Keratinocyte (primary cell): ENCODE results near the gene HDAC10. TPM values are rescaled to one million over a fixed set of nuclear protein-coding genes. Genes with fewer than 3 reads are reported as not detected.

Source experiments
- DNase-seq: peaks from one replicate; pipeline ENCODE4 v3.0.0-alpha.2; 2011; ENCODE audit warnings: low read depth, missing footprints, low spot score
- FAIRE-seq: peaks from 2 replicates; lab custom pipeline; 2011; peaks lifted over from hg19 to GRCh38; lab: Jason Lieb, UNC
- H2AFZ ChIP-seq: 2 replicates; pipeline ENCODE4 v1.6.0; 2012; ENCODE audit warnings: low read length, control low read depth, inconsistent platforms; ENCODE audit not compliant: control insufficient read depth
- H3K27ac ChIP-seq: 2 replicates; pipeline ENCODE4 v1.5.1; 2011; ENCODE audit warnings: low read length; ENCODE audit not compliant: control insufficient read depth, insufficient read depth
- H3K27me3 ChIP-seq: 3 replicates; pipeline ENCODE4 v1.6.0; 2011; ENCODE audit warnings: low read length; ENCODE audit not compliant: control insufficient read depth, insufficient read depth; ENCODE audit errors: extremely low read depth
- H3K36me3 ChIP-seq, 2 experiments: 2 replicates in 1 of 2; 3 replicates in 1 of 2; pipeline ENCODE4 v1.5.1; 2011; ENCODE audit warnings: low read length in 2 of 2, mild to moderate bottlenecking in 1 of 2; ENCODE audit not compliant: control insufficient read depth in 2 of 2, insufficient read depth in 2 of 2; ENCODE audit errors: extremely low read depth in 1 of 2
- H3K4me1 ChIP-seq: 3 replicates; pipeline ENCODE4 v1.5.1; 2011; ENCODE audit warnings: low read length; ENCODE audit not compliant: control insufficient read depth, insufficient read depth; ENCODE audit errors: extremely low read depth
- H3K4me2 ChIP-seq: 3 replicates; pipeline ENCODE4 v1.6.0; 2011; ENCODE audit warnings: low read depth, low read length; ENCODE audit not compliant: control insufficient read depth, insufficient read depth; ENCODE audit errors: extremely low read depth
- H3K4me3 ChIP-seq, 3 experiments: fragments of 200-600 bp in 1 of 3; sonication (generic) in 1 of 3; 2 replicates in 2 of 3; 3 replicates in 1 of 3; pipeline ENCODE4 v1.5.1; 2011 to 2016; ENCODE audit warnings: low read length in 3 of 3, mild to moderate bottlenecking in 3 of 3, control low read depth in 2 of 3, inconsistent platforms in 1 of 3, low read depth in 1 of 3, mixed read lengths in 1 of 3, mixed run types in 1 of 3, moderate library complexity in 1 of 3; ENCODE audit not compliant: control insufficient read depth in 2 of 3, insufficient read depth in 2 of 3; ENCODE audit errors: extremely low read depth in 1 of 3
- H3K79me2 ChIP-seq: 2 replicates; pipeline ENCODE4 v1.6.0; 2012; ENCODE audit warnings: low read length; ENCODE audit not compliant: control insufficient read depth, insufficient read depth
- H3K9ac ChIP-seq: 3 replicates; pipeline ENCODE4 v1.6.0; 2011; ENCODE audit warnings: low read length; ENCODE audit not compliant: control insufficient read depth, insufficient read depth; ENCODE audit errors: extremely low read depth
- H3K9me1 ChIP-seq: 3 replicates; pipeline ENCODE4 v1.6.0; 2011; ENCODE audit warnings: low read length; ENCODE audit not compliant: control insufficient read depth, insufficient read depth; ENCODE audit errors: extremely low read depth
- H3K9me3 ChIP-seq: 2 replicates; pipeline ENCODE4 v1.5.1; 2012; ENCODE audit warnings: low read depth, low read length; ENCODE audit not compliant: control insufficient read depth
- H4K20me1 ChIP-seq: 3 replicates; pipeline ENCODE4 v1.6.0; 2011; ENCODE audit warnings: low read length; ENCODE audit not compliant: control insufficient read depth, insufficient read depth; ENCODE audit errors: extremely low read depth
- EZH2 ChIP-seq: IDR thresholded peaks from one replicate; pipeline ENCODE4 v1.6.1; 2012; ENCODE audit warnings: inconsistent platforms, mild to moderate bottlenecking, low read length, moderate library complexity
- dilution Hi-C: fragments of 300-500 bp; cut with MboI; formaldehyde crosslinking; loops from one replicate; pipeline ENCODE4 v1.7.0; 2020; ENCODE audit warnings: low sequenced_read_pairs; ENCODE audit not compliant: extremely low pct_ligation_motif_present
- polyA plus RNA-seq, 5 experiments: library from polyadenylated mRNA; depleted of rRNA in 3 of 5; stranded (reverse) in 3 of 5; stranded (forward) in 1 of 5; unstranded in 1 of 5; fragments of >200 nt; gene quantifications; 1 replicate in 1 of 5; 2 replicates in 3 of 5; 3 replicates in 1 of 5; pipeline versions ENCODE4 v1.2.1 to v1.2.3, GENCODE V29; 2011 to 2012; ENCODE audit warnings: missing spikeins in 2 of 5, low read depth in 1 of 5, low replicate concordance in 1 of 5
- TF ChIP-seq, protein P1 (sequence below), 3 experiments: IDR thresholded peaks in 1 of 3; conservative IDR thresholded peaks in 1 of 3; optimal IDR thresholded peaks in 1 of 3; 2 replicates in 2 of 3; 3 replicates in 1 of 3; pipeline versions ENCODE3 to v1.5.1; 2011; ENCODE audit warnings: low read length in 3 of 3, mild to moderate bottlenecking in 3 of 3, moderate library complexity in 2 of 3, control low read depth in 1 of 3, inconsistent platforms in 1 of 3; ENCODE audit not compliant: insufficient read depth in 2 of 3; ENCODE audit errors: extremely low read depth in 1 of 3

Gene HDAC10
- polyA plus RNA-seq, 1 donor (not counting 4 experiments of a cell fraction or from before 2014, with no cell fraction given) = 4.7 TPM

DNA sequence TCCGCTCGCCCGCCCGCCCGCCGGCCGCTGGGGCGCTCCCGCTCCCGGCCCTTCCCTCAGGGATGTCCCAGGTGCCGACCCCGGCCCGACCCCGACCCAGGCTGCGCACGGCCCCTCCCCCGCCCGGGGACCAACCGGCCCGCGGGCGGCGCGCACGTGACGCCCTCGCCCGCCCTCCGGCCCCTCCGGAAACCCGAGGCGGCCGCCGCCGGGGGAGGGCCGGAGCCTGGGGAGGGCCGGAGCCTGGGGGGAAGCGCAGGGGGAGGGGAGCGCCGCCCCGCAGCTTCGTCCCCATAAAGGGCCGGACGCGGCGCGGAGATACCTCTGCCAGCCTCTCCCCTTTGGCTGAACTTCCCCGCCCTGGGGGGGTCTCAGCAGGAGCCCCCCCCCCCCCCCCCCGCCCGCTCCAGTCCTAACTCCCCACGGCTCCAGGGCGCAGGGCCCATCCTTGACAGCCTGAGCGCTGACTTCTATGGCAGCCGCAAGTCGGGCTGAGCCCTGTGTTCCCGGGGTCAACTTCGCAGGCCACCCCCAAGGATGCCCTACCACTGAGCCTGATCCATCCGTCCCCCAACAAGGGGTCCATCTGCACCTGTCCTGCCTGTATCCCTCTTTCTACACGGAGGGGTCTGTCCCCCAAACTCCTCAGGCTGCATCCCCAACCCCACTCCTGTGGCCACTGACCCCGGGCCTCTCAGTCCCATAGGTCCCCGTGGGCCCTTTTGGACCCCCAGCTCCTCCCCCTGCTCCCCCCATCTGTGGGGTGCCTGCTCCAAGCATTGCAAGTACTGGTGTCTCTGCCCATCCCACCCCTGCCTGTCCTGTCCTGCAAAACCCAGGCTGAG is 10.8 kb upstream of the HDAC10 start, which contains the start of gene MAPK12:
Gene MAPK12 (minus strand): TSS at position 69 of the 845 bp plus-strand sequence. CDS start 174 bp downstream, outside the sequence.
- Histone ChIP-seq H3K27ac (no peak within 1 kb of the TSS), H2AFZ (peak within 1 kb of the TSS; percentile 53), H3K4me3 (peak within 1 kb of the TSS; percentile 29 to 57 (median 42)), H3K36me3 (peaks cover 0 to 2% of the 10 kb centered on the region in 2 experiments), H4K20me1 (no peaks in the 10 kb centered on the region), H3K27me3 (no peaks in the 10 kb centered on the region), H3K9me1 (no peaks in the 10 kb centered on the region), H3K4me1 (peaks cover 14% of the 10 kb centered on the region), H3K9ac (peak within 1 kb of the TSS; percentile 62), H3K9me3 (no peaks in the 10 kb centered on the region), H3K4me2 (peak within 1 kb of the TSS; percentile 63), H3K79me2 (no peaks in the 10 kb centered on the region)
- FAIRE-seq (no peak), DNase-seq (no peak)
- dilution Hi-C loops = no loop called here
- TF ChIP-seq EZH2 = no peak
- TF ChIP-seq, protein P1, sequence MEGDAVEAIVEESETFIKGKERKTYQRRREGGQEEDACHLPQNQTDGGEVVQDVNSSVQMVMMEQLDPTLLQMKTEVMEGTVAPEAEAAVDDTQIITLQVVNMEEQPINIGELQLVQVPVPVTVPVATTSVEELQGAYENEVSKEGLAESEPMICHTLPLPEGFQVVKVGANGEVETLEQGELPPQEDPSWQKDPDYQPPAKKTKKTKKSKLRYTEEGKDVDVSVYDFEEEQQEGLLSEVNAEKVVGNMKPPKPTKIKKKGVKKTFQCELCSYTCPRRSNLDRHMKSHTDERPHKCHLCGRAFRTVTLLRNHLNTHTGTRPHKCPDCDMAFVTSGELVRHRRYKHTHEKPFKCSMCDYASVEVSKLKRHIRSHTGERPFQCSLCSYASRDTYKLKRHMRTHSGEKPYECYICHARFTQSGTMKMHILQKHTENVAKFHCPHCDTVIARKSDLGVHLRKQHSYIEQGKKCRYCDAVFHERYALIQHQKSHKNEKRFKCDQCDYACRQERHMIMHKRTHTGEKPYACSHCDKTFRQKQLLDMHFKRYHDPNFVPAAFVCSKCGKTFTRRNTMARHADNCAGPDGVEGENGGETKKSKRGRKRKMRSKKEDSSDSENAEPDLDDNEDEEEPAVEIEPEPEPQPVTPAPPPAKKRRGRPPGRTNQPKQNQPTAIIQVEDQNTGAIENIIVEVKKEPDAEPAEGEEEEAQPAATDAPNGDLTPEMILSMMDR (optimal IDR thresholded peaks at IDR 0.05 in 1 of 3, IDR thresholded peaks at IDR 0.05 in 1 of 3, conservative IDR thresholded peaks at IDR 0.05 in 1 of 3; ENCODE audit: extremely low read depth in 1 of 3, insufficient read depth in 2 of 3, low read length in 3 of 3) = no peak

DNA sequence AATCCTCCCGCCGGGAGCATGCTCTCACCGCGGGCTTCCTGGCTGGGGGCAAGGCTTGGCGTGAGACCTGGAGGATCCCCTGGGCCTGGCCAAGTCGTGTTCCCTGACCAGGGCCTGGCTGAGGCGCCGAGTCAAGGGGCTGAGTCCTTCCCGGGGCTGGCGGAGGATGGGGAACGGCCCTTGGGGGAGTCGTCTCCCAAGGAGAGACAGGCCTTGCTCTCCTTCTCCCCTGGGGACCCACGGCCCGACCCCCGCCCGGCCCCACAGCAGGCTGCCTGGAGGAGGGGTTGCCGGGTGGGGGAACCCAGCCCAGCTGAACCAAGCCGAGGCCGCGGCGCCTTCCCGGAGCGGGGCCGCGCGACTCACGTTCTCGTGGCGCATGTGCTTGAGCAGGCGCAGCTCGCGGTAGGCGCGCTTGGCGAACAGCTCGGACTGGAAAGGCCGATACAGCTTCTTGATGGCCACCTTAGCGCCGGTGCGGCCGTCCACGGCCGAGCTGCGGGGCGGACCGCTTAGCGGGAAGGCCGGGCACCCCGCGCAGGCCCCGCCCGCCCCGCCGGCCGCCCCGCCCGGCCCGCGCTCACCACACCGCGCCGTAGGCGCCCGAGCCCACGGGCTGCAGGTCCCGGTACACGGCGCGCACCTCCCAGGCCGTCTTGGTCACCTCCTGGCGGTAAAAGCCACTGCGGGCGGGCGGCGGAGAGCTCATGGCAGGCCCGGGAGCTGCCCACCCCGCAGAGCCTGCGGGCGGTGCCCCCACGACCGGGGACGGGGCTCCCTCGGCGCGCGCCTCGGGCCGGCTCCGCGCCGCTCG is 9.9 kb upstream of the HDAC10 start:
- dilution Hi-C loops = no loop called here
- H4K20me1 ChIP-seq = no peaks in the 10 kb centered on the region
- H3K36me3 ChIP-seq = peaks cover 0 to 2% of the 10 kb centered on the region in 2 experiments
- no peaks in the 10 kb centered on the region for H3K27me3 ChIP-seq
- no peak for TF ChIP-seq EZH2
- TF ChIP-seq, protein P1 (optimal IDR thresholded peaks at IDR 0.05 in 1 of 3, IDR thresholded peaks at IDR 0.05 in 1 of 3, conservative IDR thresholded peaks at IDR 0.05 in 1 of 3; ENCODE audit: extremely low read depth in 1 of 3, insufficient read depth in 2 of 3, low read length in 3 of 3) = no peak
- no peaks in the 10 kb centered on the region for H3K9me3 ChIP-seq
- FAIRE-seq (no peak), DNase-seq (no peak)
- peak overlapping the region; percentile 63 for H3K4me2 ChIP-seq
- H3K9ac ChIP-seq = peak overlapping the region; percentile 62
- H3K4me3 ChIP-seq = peak overlapping the region; percentile 29 to 57 (median 42)
- no peaks in the 10 kb centered on the region for H3K79me2 ChIP-seq
- peak overlapping the region; percentile 53 for H2AFZ ChIP-seq
- peaks cover 14% of the 10 kb centered on the region for H3K4me1 ChIP-seq
- H3K9me1 ChIP-seq = no peaks in the 10 kb centered on the region
- no peak overlapping the region for H3K27ac ChIP-seq
